ENCODE measurements around the gene TTC33. TPM values are rescaled to one million over a fixed set of nuclear protein-coding genes. Genes with fewer than 3 reads are reported as not detected.

Gene TTC33
- total RNA-seq, 1 experiment from 2014 or later: 16.7 TPM

DNA sequence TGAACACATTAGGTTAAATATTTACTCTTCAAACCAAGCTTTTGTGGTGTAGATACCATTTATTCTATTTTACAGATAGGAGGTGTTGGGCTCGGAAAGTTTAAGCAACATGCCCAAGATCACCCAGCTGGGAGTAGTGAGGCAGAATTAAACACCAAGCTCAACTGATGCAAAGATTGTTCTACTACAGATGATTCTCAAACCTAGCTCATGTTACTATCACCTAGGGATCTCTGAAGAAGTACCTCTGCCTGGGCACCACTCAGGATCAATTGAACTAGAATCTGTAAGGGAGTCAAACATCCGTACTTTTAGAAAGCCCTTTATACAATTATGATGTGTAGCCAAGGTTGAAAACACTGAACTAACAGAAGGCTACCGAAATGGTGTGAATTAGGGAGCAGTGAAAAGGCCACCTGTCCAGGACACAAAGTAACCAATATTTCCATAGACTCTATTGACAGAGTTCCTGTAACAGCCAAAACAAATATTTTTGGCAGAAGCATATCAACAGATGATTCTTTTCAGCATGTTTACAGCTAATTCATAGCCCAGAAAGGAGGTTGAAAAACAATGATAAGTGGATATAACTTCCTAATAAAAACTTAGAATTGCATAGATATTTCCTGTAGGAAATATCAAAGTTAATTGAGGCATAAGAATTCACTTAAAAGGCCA is 234.5 kb downstream of the TTC33 start:
- DNase-seq (ENCODE audit: low read depth): no peak

GRCh38 chr5:40518485-40518917 is 237.3 kb downstream of the TTC33 start:
- peak; percentile 99 for DNase-seq (ENCODE audit: low read depth)

- DNase-seq (ENCODE audit: low read depth): peak; percentile 50
Measured at GRCh38 chr5:40515476-40515875, 240.3 kb downstream of the TTC33 start.

DNA sequence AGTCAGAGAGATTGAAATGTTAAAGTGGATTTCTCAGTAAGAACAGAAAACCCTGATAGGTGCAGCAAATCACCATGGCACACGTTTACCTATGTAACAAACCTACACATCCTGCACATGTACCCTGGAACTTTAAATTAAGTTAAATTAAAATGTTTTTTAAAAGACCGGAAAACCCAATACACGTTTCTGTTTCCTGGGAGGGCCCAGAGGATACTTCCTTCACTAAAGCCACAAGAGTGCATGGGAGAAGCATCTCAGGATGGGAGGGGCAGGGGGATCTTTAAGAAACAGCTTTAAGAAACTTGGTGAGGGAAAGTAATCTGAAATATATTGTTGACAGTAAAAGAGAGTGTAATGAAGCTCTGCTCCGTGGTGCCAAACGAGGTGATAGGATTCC is 240.8 kb downstream of the TTC33 start:
- DNase-seq (ENCODE audit: low read depth): no peak

GRCh38 chr5:40511801-40512200 is 244.0 kb downstream of the TTC33 start:
- DNase-seq (ENCODE audit: low read depth): no peak

GRCh38 chr5:40507095-40507494 is 248.7 kb downstream of the TTC33 start:
- DNase-seq (ENCODE audit: low read depth): no peak

GRCh38 chr5:40505031-40505430 is 250.7 kb downstream of the TTC33 start:
- DNase-seq (ENCODE audit: low read depth): no peak

GRCh38 chr5:40503439-40503838 is 252.3 kb downstream of the TTC33 start:
- DNase-seq (ENCODE audit: low read depth): peak; percentile 67

DNA sequence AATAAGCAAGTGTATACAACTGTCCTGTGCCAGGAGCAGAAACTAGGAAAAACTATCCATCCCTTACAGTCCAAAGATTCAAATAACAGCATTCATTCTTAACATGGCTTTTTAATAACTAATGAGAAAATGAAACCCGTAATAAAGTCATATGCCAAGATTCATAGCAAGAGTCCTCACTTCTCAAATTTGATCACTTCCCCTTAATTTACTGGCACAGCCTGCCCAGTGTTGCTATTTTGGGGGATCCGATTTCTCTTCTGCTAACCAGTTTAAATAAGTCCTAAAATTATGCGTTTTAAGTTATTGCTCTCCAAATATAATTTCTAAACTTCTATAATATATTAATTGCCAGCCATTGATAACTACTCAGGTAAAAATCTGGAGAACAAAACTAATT is 253.0 kb downstream of the TTC33 start:
- DNase-seq (ENCODE audit: low read depth): no peak

DNA sequence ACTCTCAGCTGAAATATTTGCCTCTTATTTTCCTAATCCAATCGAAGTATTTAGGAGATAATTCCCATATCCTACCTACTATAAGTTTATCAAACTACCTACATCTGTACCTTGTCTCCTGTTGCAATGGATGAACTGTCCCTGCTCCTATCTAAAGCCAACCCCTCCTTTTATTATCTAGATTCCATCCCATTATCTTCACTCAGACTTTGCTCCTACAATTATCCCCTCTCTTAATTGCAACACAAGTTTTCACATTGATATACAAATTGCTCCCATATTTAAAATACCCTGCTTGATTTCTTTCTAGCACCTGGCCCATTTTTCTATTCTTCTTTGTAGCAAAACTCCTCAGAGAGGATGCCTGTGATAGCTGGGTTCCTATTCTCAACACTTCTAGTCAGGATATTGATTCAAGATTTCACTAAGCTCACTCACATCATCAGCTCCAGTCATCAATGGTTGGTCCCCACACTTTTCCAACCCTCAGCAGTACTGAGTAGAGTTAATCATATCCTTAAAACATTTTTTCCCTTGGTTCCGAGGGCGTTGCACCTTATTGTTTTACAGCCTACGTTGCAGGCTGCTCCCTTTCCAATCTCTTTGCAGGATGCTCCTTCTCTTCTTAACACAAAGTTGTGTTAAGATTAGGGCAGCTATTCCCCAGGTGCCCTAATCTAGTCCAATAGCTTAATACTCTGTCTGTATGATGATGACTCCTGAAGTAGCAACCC is 253.9 kb downstream of the TTC33 start:
- no peak for DNase-seq (ENCODE audit: low read depth)

DNA sequence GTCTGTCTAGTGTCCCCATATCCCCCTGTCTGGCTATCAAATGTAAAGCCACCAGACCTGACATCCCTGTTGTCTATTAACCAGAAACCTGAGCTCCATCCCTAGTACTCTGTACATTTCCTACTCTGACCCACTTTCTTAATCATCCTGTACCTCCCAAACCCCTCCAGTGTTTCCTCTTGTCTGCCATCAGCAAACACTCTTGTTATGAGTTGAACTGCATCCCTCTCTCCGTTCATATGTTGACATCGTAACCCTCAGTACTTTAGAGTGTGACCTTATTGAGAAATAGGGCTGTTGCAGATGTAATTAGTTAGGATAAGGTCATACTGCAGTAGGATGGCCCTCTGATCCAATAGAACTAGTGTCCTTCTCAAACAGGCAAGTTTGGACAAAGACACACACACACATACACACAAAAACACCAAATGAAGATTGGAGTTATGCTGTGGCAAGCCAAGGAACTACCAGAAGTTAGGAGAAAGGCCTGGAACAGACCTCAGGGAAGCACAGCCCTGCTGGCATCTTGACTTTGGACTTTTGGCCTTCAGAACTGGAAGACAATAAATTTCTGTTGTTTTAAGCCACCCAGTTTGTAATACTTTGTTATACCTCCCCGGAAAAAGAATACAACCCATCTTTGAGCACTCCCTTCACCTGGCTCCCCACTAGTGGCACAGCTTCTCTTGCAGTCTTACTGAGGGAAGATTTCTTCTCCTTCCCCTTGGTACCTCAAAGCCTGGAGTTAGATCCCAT is 256.1 kb downstream of the TTC33 start:
- DNase-seq (ENCODE audit: low read depth): no peak

GRCh38 chr5:40499007-40499406 is 256.8 kb downstream of the TTC33 start:
- peak; percentile 23 for DNase-seq (ENCODE audit: low read depth)

DNA sequence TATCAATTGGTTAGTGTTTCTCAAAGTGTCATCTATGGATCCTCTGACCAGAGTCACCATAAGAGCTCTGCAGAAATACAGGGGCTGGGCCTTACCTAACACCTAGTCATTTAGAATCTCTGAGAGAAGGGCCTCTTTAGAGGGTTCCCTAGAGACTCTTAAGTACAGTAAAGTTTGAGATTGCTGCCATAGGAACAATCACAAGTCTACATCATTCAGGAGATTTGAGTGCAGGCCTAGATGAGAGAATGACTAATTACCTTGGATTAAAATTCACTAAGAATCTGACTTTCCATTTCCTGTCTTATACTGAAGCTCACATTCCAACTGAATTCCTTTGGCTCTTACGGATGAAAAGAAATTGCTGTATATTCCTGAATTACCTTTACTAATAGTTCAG is 258.2 kb downstream of the TTC33 start:
- peak; percentile 98 for DNase-seq (ENCODE audit: low read depth)

- DNase-seq (ENCODE audit: low read depth): peak; percentile 58
Measured at GRCh38 chr5:40495237-40495635, 260.5 kb downstream of the TTC33 start.

GRCh38 chr5:40494631-40495236 is 261.0 kb downstream of the TTC33 start:
- DNase-seq (ENCODE audit: low read depth): no peak

DNA sequence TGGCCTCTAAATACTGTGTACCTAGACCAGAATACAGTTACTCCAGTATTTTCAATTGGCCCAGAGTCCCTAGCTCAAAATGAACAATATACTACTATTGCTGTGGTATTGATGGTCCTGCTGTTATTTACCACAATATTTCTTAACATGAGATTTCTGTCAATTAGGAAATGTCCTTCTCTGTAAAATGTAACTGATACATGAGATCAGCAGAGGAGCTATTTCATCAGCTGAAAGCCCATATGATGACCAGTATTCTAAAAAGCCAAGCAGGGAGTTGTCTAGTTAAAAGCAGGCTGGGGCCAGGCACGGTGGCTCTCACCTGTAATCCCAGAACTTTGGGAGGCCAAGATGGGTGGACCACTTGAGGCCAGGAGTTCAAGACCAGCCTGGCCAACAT is 263.7 kb downstream of the TTC33 start:
- DNase-seq (ENCODE audit: low read depth): no peak

- peak; percentile 31 for DNase-seq (ENCODE audit: low read depth)
Measured at GRCh38 chr5:40491644-40492043, 264.1 kb downstream of the TTC33 start.

- DNase-seq (ENCODE audit: low read depth): peak; percentile 40
Measured at GRCh38 chr5:40490464-40491111, 265.2 kb downstream of the TTC33 start.

DNA sequence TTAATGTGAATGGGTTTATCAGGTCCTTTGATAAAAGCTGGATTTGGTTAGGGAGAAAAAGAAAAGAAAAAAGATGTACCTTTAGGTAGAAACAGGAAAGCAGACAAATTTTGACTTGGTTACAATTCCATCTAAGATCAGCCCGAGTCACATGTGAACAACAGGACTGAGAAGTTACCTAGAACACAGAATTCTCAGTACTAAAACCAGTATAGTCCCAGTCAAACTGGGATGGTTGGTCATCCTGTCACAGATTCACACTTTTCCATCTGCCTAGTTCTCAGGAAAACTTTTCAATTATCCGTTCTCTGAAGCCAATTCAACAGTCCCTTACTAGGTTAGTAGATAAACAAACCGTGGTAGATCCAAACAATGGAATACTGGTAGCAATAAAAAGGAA is 266.3 kb downstream of the TTC33 start:
- DNase-seq (ENCODE audit: low read depth): no peak

GRCh38 chr5:40486437-40487275 is 269.1 kb downstream of the TTC33 start:
- peak; percentile 82 for DNase-seq (ENCODE audit: low read depth)
